ENCODE measurements around the gene SDCCAG8.

The SDCCAG8 gene

DNA sequence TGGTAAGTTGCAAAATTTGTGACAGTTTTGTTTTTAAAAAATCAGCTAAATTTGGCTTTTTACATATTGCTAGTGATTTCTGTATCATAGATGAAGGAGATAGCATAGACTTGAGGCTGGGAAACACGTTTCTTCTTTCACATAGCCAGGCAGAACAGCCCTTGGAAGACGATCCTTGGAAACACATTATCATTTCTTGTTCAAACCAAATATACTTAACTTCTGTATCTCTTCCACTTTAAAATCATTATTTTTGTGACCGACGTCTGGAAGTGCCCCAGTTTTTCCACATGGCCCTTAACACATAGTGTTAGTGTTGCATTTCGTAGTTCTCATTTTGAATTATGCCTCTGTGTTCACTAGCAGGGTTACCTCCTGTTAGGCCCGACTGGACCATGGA is 193.5 kb downstream of the SDCCAG8 start:
- in situ Hi-C loops (cut with MboI; ENCODE audit: low sequenced_read_pairs) = no loop called here

DNA sequence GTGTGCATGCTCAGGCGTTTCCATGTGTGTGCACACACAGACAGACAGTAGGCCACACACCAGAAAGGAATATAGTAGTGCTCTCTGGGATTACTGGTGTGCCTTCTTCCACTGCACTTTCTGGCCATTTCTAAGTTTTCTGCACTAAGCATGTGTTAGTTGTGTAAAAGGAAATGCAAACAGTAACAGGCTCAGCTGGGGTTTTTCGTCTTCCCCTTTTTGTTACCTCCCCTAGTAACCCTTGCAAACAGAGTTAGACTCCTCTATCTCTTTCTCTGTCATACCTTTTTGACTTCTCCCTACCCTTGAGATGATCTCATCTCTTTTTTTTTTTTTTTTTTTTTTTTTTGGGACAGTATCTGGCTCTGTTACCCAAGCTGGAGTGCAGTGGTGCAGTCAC is 196.3 kb downstream of the SDCCAG8 start:
- in situ Hi-C loops (cut with MboI; ENCODE audit: low sequenced_read_pairs) = no loop called here

DNA sequence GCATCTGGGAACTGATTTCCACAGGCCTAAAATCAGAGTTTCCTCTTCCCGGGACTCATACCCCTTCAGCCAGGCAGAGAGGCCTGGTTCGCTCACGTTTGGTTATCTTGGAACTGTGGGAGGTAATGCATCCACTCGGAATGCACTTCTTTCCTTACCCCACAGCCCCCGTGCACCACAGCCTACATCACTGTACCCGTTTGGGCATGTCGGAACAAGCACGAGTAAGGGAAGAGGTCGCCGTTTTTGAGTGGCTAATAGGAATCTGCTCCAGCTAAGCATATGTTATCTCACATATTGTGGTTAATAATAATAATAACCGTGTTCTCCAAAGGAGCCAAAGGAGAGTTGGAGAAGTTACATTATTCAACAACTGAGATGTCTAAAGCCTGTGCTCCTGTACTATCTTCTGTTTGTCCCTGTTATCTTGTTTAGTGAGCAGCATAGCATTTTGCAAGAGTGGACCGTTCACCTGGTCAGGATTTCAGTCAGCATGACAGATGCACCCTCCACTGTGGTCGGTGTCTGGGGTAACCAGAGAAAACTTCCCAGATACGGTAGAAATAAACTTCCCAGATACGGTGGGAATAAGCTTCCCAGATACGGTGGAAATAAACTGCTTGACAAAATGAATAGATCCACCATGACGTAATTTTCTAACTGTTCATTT is 198.6 kb downstream of the SDCCAG8 start:
- in situ Hi-C loops (cut with MboI; ENCODE audit: low sequenced_read_pairs) = no loop called here

DNA sequence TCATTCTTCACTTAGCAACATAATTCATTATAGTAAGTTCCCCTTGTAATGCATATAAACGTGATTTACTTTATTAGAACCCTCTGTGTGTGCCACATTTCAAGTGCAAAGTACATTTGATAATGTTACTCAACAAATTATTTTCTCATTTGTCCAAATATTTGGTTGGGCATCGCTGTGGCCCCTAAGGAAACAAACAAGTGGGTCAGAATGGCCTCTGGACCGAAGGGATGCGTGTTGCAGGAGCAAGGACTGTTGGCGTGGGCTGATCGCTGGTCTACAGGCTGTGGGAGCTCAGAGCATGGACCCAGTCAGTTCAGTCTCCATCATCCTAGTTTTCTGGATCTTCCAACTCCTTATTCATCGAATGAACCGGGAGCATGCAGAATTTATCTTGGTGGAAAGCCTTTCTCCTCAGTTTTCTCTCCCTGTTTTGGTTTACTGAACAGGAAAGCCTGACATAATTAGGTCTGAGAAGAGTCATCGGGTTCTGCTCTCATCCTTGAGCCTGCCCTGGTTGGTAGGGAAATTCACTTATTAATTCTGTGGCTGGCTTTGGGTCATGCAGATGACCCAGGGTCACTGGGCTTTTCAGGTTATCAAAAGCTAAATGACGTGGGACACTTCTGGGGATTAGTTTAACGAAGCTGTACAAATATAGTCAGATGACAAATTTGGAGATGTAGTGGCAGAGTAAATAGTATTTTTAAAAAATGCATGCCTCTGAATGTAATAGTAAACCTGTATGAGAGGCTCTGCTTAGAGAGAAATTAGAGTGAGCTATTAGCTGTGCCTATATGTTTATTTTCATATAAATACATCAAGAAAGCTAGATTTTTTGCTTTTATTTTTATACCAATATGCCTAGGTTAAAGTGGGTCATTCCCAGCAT is 200.2 kb downstream of the SDCCAG8 start:
- in situ Hi-C loops (cut with MboI; ENCODE audit: low sequenced_read_pairs) = no loop called here

DNA sequence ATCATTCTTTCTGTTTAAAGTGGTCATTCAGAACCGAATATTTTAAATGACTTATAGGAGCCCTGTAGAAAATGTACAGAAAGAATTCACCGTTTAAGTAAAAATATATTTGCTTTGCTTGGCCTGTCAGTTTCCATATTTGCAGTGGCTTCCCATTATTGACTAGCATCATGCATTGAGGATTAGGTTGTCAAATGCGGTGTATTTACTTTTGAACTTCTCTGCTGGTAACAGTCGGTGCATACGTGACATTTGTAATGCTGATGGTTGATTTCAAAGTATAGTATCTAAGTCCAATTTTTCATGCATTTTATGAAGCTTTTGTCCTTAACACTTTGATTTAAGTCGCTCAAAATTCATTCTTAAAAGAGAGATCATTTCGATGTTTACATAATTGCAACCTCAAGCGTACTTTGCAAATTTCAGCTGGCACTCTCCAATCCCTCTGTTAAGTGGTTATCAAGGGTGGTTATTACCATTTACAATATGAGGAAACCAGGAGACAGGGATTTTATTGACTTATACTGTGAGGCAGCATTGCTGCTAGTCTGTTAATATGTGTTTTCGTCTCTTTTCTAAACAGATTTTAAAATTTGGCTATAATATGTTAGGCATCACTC is 201.6 kb downstream of the SDCCAG8 start:
- in situ Hi-C loops (cut with MboI; ENCODE audit: low sequenced_read_pairs) = no loop called here

DNA sequence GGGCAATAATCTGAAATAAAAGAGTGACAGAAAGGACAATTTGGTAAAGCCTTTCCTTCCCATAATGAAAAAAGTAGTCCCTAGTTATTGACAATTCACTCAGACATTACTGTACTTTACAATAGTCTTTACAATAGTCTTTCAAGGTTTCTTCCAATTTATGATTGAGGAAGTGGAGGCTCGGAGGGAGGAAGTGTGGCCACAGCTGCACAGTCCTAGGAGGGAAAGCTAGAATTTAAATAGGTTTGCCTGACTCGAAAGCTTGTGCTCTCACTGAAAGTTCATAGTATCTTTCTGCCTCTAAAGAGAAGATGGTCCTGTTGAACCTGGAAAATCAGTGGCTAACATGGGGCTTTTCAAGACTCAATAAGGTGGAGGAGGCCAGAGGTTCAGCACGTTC is 203.2 kb downstream of the SDCCAG8 start:
- in situ Hi-C loops (cut with MboI; ENCODE audit: low sequenced_read_pairs) = no loop called here

DNA sequence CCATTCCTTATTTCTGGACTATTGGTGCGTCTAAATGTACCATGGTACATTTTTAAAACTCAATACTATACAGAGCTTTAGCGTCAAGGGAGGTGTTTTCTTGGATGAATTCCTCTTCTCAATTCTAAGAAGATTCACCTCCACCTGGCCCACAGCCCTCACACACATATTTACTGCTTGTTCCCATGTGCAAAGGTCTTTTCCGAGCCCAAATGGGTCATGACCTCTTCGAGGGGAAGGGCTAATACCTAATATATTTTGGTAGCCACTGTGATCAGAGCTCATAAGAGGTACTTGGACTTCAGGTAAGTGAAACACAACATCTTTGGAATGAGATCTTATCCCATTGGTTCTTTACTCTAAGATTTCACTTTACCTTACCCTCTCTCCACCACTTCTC is 205.9 kb downstream of the SDCCAG8 start:
- in situ Hi-C loops (cut with MboI; ENCODE audit: low sequenced_read_pairs) = no loop called here

DNA sequence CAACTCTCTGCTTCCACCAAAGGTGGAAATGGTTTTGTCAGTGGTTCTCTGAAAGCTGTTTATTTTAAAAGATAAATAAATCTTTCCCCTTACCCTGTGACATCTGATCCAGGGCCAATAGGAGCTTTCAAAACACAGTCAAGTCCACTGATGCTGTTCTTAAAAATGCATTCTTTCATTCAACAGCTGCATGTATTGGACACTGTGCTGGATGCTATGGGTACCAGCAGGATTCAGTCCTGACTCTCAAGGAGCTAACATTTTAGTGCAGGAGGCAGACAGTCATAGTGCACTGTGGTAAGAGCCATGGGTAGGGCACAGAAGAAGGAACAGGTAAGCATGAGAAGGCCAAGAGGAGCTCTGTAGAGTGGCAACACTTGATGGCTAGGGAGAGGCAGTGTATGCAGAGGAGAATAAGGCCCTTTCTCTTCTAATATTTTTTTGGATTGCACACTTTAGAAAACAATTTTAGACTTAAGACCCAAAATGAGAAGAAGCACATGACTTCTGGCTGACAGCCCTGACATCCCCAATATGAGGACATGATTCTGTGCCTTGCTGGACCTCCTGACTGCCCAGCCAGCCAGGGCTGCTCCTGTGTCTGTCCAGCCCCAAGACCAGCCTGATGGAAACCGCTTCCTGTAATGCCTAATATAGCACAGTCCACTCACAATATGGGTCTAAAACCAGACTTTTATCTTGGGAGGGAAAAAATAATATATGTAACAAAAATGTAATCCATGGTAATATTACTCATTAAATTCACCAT is 207.3 kb downstream of the SDCCAG8 start:
- in situ Hi-C loops (cut with MboI; ENCODE audit: low sequenced_read_pairs) = no loop called here

DNA sequence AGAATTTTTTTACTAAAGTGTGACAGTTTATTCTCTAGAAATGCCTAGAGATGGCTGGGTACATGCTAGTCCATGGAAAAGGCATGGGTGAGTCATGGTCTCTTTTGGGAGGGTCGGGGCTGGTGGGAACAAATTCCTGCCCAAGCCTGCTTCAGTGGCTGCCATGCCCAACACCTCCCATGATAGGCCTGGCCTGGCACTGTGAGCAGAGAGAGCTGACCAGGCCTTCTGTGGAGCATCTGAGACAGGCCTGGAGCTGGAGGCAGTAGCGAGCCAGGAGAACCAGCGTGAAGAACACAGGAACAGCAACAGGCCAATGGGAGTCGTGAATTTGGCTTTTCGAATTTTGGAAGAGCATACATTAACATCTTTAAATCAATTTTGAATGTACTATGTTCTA is 209.2 kb downstream of the SDCCAG8 start:
- in situ Hi-C loops (cut with MboI; ENCODE audit: low sequenced_read_pairs) = no loop called here

DNA sequence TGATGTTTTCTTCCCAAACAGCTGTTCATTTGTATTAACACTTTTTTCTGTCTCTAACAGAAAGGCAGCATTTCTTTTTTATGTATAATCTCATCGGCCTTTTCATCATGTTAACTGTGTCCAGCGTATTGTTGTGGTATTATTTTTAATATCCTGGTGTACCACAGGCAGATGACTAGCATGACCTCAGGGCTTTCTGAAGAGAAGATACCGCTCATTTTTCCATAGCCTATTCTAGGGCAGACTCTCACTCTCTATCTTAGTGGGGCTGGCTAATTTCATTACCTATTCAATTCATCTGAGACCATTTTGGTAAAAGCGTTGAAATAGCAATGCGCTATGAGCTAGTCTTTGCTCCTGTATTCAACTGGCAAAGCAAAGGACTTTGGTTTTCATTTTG is 209.9 kb downstream of the SDCCAG8 start:
- in situ Hi-C loops (cut with MboI; ENCODE audit: low sequenced_read_pairs) = no loop called here

DNA sequence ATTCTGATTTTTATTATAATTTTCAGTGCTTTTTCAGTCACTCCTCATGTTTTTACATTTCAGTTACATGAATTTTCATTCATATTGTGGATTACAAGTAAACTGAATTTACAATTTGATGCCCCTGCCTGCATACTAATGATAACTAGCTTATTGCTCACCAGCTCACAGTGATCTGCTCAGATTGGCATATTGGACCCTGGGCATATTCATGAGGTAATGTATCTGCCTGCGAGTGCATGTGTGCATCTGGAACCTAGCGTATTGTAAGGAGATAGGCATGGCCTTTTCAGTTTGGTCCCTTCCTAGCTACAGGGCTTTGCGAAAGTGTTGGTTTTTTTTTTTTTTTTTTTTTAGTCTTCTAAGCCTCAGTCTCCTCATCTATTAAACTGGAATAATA is 213.7 kb downstream of the SDCCAG8 start:
- in situ Hi-C loops (cut with MboI; ENCODE audit: low sequenced_read_pairs) = no loop called here

DNA sequence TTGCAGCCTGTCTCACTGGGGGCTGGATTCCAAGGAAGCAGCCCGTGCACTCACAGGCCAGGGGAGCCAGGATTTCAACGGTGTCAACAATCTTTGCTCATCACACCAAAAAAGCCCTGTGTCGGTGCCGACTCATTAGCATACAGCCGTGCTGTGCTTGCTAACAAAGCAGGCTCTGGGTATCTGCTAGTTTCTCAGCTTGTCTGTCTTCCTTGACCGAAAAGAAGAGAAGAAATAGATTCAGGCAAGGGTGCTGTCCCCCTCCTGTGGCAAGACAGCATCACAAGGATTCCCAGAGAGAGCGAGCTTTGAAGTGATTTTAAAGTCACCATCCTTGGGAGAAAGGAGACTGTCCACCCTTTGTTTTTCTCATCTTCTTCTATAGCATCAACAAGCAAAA is 214.7 kb downstream of the SDCCAG8 start:
- in situ Hi-C loops (cut with MboI; ENCODE audit: low sequenced_read_pairs) = no loop called here

DNA sequence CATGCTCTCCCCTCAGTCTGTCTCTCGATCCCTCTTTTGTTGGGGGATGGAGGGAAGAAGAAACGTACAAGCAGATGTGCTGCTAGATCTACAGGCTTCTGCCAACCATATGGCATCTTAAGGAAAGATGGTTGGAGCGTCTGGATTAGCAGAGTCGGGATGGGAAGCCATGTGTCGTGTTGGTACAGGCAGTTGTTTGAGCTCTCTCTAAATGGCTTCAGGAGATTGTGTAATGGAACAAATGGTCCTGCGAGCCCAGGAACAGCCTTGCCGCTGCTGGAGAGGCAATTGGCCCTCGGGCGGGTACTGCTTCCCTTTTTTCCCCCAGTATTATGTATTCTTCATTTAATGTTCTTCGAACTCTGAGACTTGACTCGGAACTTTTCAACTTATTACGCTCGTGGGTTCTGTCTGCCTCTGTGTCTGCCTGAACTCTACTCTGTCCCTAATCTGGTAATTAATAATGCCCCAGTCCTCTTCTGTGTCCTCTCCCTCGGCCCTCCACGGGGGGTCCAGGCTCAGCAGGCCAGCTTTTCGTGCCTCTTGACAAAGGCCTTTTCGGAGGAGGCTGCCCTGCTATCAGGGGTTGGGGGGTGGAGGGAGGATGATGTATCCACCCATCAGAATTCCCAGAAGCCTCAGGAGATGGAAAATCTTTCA is 215.3 kb downstream of the SDCCAG8 start:
- in situ Hi-C loops (cut with MboI; ENCODE audit: low sequenced_read_pairs) = no loop called here

DNA sequence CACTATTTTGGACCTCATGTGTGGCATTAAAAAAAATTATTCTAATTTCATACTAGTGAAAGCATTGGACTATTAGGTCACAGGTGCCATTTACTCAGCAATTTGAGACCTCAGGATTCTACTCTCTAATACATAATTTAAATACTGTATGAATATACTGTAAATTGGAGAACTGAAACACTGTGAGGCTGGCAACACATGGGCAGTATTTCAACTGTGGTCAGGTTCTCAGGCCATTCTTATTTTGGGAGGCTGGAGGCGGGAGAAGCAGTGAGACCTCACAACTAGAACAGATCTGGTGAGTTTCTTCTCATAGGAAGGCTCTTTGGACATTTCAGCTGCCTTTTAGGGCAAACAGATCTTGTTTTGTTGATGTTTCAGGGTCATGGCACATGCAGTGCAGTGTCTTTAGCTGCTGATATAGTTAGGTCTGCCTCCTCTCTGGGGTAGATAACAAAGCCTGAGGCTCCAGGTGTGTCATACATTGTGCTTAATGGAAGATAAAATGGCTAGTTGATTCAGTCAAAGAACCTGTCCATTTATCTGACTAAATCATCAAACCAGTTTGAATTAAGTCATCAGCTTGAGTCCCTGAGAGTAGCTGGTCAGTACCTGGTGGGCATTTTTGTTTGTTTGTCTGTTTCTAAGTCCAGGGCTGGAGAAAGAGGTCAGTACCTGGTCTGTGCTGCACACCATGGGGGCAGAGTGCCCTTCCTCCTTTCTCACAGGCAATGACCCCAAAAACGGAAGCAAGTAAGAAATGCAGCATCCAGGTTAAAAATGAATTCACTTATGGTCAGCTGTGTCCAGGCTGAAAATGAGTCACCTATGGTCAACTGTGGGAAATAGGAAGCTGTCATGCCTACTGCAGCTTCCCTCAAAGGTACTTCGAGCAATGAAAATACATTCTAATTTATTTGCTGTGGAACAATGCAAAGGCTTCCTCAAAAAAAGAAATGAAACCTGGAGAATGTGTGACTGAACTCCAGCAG is 216.2 kb downstream of the SDCCAG8 start:
- in situ Hi-C loops (cut with MboI; ENCODE audit: low sequenced_read_pairs) = no loop called here

DNA sequence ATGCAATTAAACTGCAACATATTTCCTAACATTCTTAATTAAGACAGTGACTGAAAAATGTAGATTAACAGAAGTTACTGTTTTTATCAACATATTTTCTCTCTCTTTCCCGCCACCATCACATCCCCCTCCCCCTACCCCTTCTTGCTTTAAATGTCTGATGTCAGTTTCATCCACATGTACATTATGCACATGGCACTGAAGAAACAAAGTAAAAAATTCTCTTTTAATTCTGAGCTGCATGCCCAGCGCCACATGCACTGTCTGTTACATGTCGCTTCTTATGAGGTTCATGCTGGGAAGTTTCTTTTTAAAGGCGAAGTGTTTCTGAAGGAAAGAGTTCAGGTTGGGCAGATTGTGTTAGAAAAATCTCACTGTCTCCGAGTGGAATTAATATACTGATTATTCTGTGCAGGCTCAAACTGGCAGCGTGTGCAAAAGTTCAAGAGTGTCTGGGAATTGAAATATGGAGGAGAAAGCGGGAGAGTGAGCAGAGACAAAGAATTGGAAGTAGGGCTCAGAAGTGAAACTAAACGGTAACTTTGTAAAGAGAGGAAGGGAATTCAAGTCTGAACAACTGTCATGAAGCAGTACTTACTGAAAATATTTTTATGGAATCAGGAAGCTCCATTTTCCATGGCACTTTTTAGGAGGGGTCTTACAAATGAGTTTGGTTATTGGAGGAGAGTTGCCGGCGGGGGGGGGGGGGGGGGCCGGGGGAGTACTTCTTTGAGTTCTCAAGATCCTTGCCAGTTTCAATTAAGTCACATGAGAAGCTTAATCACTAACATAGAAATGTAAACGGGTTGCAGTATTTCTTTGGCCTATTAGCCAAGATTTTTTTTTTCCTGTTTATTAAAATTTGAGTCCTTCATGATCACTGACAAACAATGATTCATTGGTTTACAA is 217.6 kb downstream of the SDCCAG8 start:
- in situ Hi-C loops (cut with MboI; ENCODE audit: low sequenced_read_pairs) = no loop called here

DNA sequence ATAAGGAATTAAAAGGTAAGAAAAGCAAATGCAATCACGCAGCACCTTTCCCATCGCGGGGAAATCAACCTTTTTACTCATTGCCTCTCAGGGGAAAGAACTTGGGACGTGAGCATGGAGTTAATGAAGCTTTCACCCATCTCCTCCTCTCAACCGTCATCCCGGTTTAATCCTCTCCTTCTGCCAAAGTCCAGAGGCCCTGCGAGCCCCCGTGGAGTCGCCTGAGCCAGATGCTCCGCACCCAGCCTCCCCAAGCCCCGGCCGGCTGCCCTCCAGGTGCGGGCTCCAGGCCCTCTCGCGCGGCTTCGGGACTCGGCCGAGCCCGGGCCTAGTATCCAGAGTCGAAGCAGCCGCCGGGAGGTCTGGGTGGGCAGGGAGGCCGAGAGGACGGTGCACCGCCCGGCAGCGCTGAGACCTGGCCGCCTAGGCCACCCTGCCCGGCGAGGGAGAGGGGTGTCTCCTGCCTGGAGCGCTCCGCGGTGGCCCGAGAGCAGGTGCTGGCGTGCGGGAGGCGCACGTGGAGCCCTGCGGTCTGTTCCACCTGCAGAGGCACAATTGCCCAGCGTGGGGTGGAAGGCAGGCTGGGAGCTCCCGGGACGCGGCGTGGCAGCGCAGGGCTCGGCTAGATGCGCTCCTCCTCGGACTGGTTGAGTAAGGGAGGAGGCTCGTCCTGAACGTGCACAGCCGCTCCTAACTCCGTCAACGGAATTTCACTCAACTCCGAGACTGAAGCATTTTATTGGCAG is 218.5 kb downstream of the SDCCAG8 start:
- in situ Hi-C loops (cut with MboI; ENCODE audit: low sequenced_read_pairs) = no loop called here

DNA sequence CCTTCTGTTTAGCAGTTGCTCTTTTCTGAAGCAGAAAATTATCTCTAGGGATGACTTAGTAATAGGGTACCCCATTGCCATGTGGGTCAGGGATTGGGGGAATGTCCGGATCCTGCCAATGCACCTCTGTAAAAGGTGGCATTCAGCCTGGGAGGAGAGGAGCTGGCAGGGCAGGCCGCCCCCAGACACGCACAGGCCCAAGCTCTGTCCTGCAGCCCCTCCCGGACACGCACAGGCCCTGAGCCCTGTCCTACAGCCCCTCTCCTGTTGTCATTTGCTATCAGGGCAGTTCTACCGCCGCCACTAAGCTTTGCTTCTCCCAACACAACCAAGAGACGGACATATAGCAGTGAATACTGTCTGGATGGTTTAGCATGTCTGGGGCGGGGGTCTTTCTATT is 219.1 kb downstream of the SDCCAG8 start:
- in situ Hi-C loops (cut with MboI; ENCODE audit: low sequenced_read_pairs) = no loop called here

DNA sequence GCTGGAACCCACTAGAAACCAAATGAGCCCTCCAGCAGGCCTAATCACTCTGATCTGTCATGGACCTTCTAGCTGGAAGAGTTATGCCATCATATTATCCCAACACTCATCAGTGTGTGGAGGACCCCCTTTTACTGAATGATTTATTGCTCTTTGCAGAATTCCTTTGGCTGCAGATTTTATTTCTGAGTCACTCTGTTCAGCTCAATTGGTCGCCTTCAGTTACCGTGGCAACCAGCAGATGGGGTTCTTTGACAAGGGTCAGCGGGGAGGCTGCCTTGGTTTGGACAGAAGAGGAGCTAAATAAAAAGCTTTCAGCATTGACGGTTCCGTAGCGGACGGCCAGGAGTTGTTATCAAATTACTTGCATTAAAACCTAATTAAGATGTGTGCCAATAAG is 220.1 kb downstream of the SDCCAG8 start:
- in situ Hi-C loops (cut with MboI; ENCODE audit: low sequenced_read_pairs) = no loop called here
